Activated T-cell treated with anti-CD3 and anti-CD28 coated beads for 1 hour (primary cell): ENCODE measurements around the gene KDM1A.

Experiments used
- DNase-seq: peaks from one replicate; pipeline ENCODE4 v3.0.0-alpha.2; 2020; ENCODE audit warnings: low read depth

The KDM1A gene

GRCh38 chr1:23069675-23070074 lies 50.4 kb downstream of the KDM1A start:
- DNase-seq: no peak

GRCh38 chr1:23074012-23074411 lies 54.7 kb downstream of the KDM1A start:
- DNase-seq: no peak

- no peak for DNase-seq
Measured at GRCh38 chr1:23079025-23079424, 59.8 kb downstream of the KDM1A start.

- no peak for DNase-seq
Measured at GRCh38 chr1:23080885-23081284, 61.6 kb downstream of the KDM1A start.

DNA sequence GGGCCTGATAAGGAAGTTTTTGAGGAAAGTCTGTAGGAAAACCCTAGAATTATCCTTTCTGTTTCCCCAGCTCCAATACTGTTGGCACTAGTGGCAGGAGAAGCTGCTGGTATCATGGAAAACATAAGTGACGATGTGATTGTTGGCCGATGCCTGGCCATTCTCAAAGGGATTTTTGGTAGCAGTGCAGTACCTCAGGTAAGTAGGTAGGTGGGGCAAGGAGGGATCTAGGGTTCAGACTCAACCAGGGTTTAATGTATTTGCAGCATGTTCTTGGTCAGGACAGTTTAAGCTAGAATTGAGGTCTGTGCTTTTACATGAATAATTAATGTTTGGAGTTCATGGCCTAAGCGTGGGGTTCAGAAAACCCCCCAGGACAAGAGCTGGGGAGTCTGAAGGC lies 62.1 kb downstream of the KDM1A start:
- DNase-seq: no peak

GRCh38 chr1:23083714-23084480 lies 64.6 kb downstream of the KDM1A start:
- DNase-seq: no peak

- DNase-seq: no peak
Measured at GRCh38 chr1:23084880-23085279, 65.6 kb downstream of the KDM1A start.

GRCh38 chr1:23085696-23086095 lies 66.4 kb downstream of the KDM1A start:
- no peak for DNase-seq

- DNase-seq: no peak
Measured at GRCh38 chr1:23088027-23088426, 68.8 kb downstream of the KDM1A start.

GRCh38 chr1:23090056-23090455 lies 70.8 kb downstream of the KDM1A start:
- DNase-seq: no peak

- no peak for DNase-seq
Measured at GRCh38 chr1:23091545-23091944, 72.3 kb downstream of the KDM1A start.

DNA sequence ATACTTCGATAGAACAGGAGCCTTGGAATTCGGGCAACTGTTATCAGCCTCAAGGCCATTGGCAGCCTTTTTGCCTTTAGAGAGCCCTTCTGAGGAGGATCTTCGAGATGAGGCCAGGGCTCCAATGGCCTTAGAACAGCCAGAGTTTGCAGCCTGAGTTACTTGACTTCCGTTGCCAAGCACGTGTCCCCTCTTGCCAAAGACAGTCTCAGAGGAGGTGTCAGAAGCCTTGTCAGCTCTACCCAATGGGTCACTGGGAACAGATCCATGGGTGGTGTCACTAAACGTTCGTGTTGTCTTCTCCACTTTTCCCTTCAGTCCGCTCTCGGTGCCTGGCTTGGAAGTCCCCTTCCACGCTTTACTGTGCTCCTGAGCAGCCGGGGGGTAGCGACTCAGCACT lies 73.2 kb downstream of the KDM1A start:
- no peak for DNase-seq

GRCh38 chr1:23097316-23097715 lies 78.0 kb downstream of the KDM1A start:
- no peak for DNase-seq

DNA sequence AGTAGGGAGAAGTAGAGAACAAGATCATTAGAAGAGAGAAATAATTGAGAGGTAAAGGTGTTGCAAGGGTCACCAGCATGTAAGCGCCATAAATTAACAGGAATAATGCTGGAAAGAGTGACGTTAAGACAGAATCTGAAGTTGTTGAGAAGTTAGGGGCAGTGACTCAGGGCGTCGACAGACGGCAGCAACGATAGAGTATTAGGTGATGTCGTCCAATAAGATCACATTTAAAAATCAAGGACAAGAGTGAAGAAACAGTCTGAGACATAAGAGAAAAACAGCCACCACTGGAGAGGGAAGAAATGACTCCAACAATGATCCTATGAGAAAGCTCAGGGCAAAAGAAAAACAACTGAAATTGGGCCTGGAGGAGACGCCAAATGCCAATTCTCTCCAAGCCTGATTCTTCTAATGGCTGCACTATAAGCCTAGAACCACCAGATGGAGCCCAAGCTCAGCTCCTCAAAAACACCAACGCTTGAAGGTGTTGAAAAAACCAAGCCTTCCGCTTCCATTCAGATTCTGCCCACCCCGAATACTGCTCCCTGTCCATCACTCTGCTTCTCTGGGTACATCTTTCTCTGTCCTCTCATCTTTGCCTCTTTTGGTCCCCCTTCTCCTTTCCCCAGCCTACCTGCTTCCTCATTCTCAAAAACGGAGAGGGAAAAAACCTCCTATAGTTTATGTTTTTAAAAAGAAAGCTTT lies 79.3 kb downstream of the KDM1A start:
- DNase-seq: peak; percentile 43

DNA sequence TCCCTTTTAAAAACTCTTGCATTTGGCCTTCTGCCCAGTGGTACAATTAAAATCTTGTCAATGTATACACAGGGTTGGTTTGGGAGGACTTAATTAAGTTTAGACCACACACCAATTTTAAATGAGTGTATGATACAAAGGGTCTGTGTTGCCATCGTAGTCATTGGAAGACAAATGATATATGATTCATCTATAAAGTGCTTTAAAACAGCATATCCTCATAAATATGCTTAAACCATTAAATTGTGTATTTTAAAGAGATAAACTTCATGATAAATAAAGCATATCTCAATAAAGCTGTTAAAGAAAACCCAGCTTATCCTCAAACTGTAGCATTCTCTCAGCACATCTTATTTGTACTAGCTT lies 79.9 kb downstream of the KDM1A start:
- no peak for DNase-seq

DNA sequence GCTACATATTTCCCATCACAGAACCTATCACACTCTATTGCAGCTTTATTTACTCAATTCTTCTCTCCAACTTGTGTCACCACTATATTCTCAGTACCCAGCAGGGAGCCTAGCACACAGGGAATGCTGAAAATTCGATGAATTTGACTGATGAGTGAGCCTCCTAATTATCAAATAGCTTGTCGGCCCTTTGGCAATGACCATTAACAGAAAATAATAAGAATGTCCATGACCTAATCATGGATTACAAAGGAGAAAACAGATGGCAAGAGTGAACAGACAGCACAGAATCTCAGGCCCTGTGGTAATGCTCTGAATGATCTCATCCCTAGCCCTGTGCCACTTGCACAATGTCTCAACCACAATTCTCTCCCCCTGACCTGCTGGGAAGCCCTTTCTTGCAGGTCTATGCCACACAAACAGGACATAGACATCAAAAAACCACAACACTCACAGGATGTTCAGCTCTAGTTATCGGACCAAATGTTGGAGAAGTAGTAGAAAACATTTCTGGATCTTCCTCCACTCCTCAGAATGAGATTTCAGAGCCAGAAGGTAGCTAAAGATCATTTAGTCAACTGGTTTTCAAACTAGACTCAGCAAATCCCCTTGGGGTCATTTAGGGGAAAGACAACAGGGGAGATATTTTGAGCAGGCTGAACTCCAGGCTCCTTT lies 80.9 kb downstream of the KDM1A start:
- no peak for DNase-seq

DNA sequence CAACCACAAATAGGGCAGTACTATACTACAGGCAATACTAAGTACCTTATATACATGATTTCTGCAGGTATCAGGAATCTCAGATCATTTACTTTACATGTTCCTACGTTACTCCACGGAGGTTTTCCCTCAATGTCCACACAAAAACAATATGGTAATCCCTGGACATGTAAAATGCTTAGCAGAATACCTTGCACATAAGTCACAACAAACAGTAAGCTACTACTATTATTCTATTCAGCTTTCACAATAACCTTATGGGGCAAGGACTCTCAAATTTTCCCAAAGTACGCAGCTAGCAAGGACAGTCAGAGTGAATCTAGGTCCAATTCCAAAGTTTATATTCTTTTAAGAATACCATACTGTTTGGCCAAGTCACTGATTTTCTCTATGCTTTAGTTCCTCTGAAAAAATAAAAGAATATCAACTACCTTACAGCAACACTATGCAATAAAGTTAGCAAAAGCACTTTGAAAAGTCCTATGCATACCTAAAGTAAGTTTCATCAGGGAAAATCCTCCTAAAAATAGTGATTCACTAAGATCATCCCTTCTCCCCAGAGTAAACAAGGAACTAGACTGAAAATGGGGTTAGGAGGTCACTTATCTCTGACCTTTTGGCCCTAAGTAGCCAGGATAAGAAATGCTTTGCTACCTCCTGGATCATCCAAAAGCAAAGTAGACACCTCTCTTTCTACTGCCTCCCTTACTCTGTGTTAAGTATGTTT lies 82.0 kb downstream of the KDM1A start:
- DNase-seq: no peak

DNA sequence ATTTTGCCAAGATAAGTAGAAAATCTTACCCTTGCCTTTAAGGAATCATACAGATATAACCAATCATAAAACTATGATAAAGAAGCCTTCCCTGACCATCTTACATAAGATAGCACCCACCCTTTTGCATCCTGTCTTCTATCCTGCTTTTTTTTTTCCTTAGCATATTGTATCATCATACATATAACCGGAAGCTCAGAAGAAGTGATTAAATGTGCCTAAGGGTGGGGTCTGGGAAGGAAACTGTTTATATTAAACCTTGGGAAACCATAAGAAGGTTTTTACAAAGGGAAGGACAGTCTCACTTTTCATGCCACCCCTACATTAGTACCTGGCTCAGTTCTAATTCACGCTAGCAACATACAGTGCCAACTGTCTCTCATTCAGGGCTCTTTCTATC lies 82.6 kb downstream of the KDM1A start:
- no peak for DNase-seq

- DNase-seq: no peak
Measured at GRCh38 chr1:23102289-23102688, 83.0 kb downstream of the KDM1A start.

GRCh38 chr1:23103001-23103889 lies 84.0 kb downstream of the KDM1A start:
- DNase-seq: no peak

- no peak for DNase-seq
Measured at GRCh38 chr1:23108918-23109533, 89.8 kb downstream of the KDM1A start.
